Endodermal cell (in vitro differentiated cells): Measurements from ENCODE around the gene QARS1. TPM values are rescaled to one million over a fixed set of nuclear protein-coding genes. Genes with fewer than 3 reads are reported as not detected.

Source experiments
- DNase-seq: peaks from one replicate; pipeline ENCODE4 v3.0.0-alpha.2; 2017
- H3K27ac ChIP-seq: 2 replicates; pipeline ENCODE4 v1.5.1; 2013; ENCODE audit warnings: mild to moderate bottlenecking, low read depth, low read length, moderate library complexity
- H3K27me3 ChIP-seq: 2 replicates; pipeline ENCODE4 v1.6.1; 2013; ENCODE audit warnings: mild to moderate bottlenecking, low read length, moderate library complexity; ENCODE audit not compliant: insufficient read depth, control insufficient read depth, poor library complexity, severe bottlenecking
- H3K36me3 ChIP-seq: 2 replicates; pipeline ENCODE4 v1.7.0; 2013; ENCODE audit warnings: mild to moderate bottlenecking, low read length, moderate library complexity; ENCODE audit not compliant: control insufficient read depth, insufficient read depth
- H3K4me1 ChIP-seq: one replicate; pipeline ENCODE4 v1.7.0; 2013; ENCODE audit warnings: low read length; ENCODE audit not compliant: control insufficient read depth, insufficient read depth
- H3K4me3 ChIP-seq: 2 replicates; pipeline ENCODE4 v1.5.1; 2013; ENCODE audit warnings: mild to moderate bottlenecking, low read length, moderate library complexity
- H3K9ac ChIP-seq: 2 replicates; pipeline ENCODE4 v1.6.1; 2013; ENCODE audit warnings: mild to moderate bottlenecking, low read length, moderate library complexity; ENCODE audit not compliant: poor library complexity, severe bottlenecking; ENCODE audit errors: extremely low read depth
- H3K9me3 ChIP-seq: 2 replicates; pipeline ENCODE4 v1.6.1; 2013; ENCODE audit warnings: mild to moderate bottlenecking, low read length, moderate library complexity; ENCODE audit not compliant: control insufficient read depth
- H3K27ac Mint-ChIP-seq: 2 replicates; pipeline ENCODE4 v1.8.0; 2020; ENCODE audit warnings: mixed read lengths
- H3K27me3 Mint-ChIP-seq: 2 replicates; pipeline ENCODE4 v1.8.0; 2021; ENCODE audit warnings: mild to moderate bottlenecking, mixed read lengths; ENCODE audit not compliant: insufficient read depth
- H3K36me3 Mint-ChIP-seq: 2 replicates; pipeline ENCODE4 v1.8.0; 2020; ENCODE audit warnings: low read depth, mixed read lengths
- H3K4me1 Mint-ChIP-seq: 2 replicates; pipeline ENCODE4 v1.8.0; 2020; ENCODE audit warnings: mixed read lengths
- H3K4me3 Mint-ChIP-seq: 2 replicates; pipeline ENCODE4 v1.8.0; 2020; ENCODE audit warnings: mild to moderate bottlenecking, moderate library complexity, mixed read lengths
- H3K9me3 Mint-ChIP-seq: 2 replicates; pipeline ENCODE4 v1.8.0; 2020; ENCODE audit warnings: mild to moderate bottlenecking, mixed read lengths
- WGBS, 2 experiments: methylation state at CpG; one replicate each; pipeline versions ENCODE4 v1.1.5 to v1.1.7; 2013; ENCODE audit warnings: missing lambda C conversion rate in 2 of 2, mixed read lengths in 1 of 2; ENCODE audit not compliant: insufficient coverage in 1 of 2, insufficient read length in 1 of 2; 5-methylcytosine and 5-hydroxymethylcytosine counted together
- total RNA-seq, 2 donors: library from RNA; stranded (reverse); fragmentation: NEBNext Ultra II Directional in 1 of 2; extraction: Animal tissue kit (Norgen Biotek cat#: 25700) in 1 of 2; gene quantifications; 2 replicates in 1 of 2; 3 replicates in 1 of 2; pipeline ENCODE4 v1.2.1, GENCODE V29; 2021
- TF ChIP-seq, protein P1 (sequence below): fragments of 200-600 bp; sonication (generic); conservative IDR thresholded peaks from 2 replicates; pipeline ENCODE4 v1.5.0; 2021; ENCODE audit warnings: antibody characterized with exemption, mild to moderate bottlenecking

The QARS1 gene
- total RNA-seq, 2 donors from 2014 or later, result 314 to 358 TPM

DNA sequence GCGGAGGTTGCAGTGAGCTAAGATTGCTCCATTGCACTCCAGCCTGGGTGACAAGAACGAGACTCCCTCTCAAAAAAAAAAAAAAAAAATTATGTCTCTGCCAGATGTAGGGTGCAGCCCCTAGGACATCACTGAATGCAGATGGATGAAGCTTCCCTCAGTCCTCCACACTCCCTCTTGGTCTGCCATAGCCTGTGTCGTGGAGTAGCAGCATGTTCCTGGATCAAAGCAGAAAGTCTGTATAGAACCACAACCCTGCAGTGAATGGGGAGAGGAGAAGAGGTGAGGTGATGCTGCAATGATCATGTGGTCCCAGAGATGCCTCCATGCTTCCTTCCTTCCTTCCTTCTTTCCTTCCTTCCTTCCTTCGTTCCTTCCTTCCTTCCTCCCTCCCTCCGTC is 43.6 kb upstream of the QARS1 start:
- no peak overlapping the region for H3K4me3 ChIP-seq
- Mint-ChIP-seq H3K4me3 (no peak overlapping the region), H3K27me3 (peaks cover 15% of the 10 kb centered on the region), H3K27ac (no peak overlapping the region), H3K36me3 (no peaks in the 10 kb centered on the region), H3K9me3 (peaks cover 6% of the 10 kb centered on the region), H3K4me1 (no peaks in the 10 kb centered on the region)
- TF ChIP-seq, protein P1, sequence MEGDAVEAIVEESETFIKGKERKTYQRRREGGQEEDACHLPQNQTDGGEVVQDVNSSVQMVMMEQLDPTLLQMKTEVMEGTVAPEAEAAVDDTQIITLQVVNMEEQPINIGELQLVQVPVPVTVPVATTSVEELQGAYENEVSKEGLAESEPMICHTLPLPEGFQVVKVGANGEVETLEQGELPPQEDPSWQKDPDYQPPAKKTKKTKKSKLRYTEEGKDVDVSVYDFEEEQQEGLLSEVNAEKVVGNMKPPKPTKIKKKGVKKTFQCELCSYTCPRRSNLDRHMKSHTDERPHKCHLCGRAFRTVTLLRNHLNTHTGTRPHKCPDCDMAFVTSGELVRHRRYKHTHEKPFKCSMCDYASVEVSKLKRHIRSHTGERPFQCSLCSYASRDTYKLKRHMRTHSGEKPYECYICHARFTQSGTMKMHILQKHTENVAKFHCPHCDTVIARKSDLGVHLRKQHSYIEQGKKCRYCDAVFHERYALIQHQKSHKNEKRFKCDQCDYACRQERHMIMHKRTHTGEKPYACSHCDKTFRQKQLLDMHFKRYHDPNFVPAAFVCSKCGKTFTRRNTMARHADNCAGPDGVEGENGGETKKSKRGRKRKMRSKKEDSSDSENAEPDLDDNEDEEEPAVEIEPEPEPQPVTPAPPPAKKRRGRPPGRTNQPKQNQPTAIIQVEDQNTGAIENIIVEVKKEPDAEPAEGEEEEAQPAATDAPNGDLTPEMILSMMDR, result no peak
- H3K4me1 ChIP-seq, result no peaks in the 10 kb centered on the region
- WGBS, 2 experiments, result 80 to 87% methylated on average over 2 to 5 of the region's 5 CpGs
- no peak overlapping the region for H3K9ac ChIP-seq
- no peak for DNase-seq
- H3K36me3 ChIP-seq, result no peaks in the 10 kb centered on the region
- no peak overlapping the region for H3K27ac ChIP-seq
- H3K9me3 ChIP-seq, result no peaks in the 10 kb centered on the region
- no peaks in the 10 kb centered on the region for H3K27me3 ChIP-seq

DNA sequence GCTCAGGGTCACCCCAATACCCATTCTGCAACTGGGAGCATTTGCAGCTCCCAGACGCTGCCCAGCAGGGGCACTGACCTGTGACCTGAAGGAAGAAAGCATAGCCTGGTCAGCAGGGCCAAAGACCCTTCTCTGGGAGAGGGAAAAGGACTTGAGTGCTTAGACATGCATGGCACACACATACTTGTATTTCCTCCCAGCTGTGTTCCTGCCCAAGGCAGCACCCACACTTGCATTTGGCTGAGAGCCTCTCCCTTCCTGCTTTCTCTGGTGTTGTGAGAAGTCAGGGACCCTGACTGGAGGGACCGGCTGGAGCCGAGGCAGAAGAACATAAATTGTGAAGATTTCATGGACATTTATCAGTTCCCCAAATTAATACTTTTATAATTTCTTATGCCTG is 35.5 kb upstream of the QARS1 start:
- Histone ChIP-seq H3K9me3 (peaks cover 19% of the 10 kb centered on the region), H3K4me1 (no peaks in the 10 kb centered on the region), H3K9ac (no peak overlapping the region), H3K27ac (peak overlapping the region; percentile 29), H3K4me3 (no peak overlapping the region), H3K36me3 (no peaks in the 10 kb centered on the region), H3K27me3 (no peaks in the 10 kb centered on the region)
- Mint-ChIP-seq H3K27me3 (peaks cover 32% of the 10 kb centered on the region), H3K36me3 (no peaks in the 10 kb centered on the region), H3K27ac (no peak overlapping the region), H3K4me1 (no peaks in the 10 kb centered on the region), H3K9me3 (peaks cover 38% of the 10 kb centered on the region), H3K4me3 (no peak overlapping the region)
- WGBS, 2 experiments, result 76% methylated on average over 3 of the region's 3 CpGs; no CpG with 5 or more reads in 1 of the 2 experiments
- DNase-seq, result no peak
- TF ChIP-seq, protein P1, result no peak

DNA sequence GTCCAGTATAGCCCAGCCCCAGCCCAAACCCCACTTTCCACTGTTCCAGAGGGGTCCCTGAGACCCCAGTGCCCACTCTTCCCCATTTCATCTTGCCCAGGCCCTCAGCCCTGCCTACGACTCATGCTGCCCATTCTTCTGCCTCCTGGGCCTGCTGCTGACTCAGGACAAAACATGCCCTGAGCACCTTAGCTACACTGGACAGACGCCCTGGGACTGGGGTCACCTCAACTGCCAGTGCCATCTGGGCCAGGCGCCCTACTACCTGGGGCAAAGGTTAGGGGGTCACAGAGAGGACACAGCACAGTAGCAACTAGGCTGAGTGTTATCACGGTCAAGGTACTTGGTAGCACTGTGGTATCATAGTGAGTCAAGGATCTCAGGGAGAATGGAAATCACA is 30.9 kb upstream of the QARS1 start:
- Histone ChIP-seq H3K9me3 (peaks cover 2% of the 10 kb centered on the region), H3K27me3 (no peaks in the 10 kb centered on the region), H3K27ac (no peak overlapping the region), H3K4me3 (no peak overlapping the region), H3K36me3 (no peaks in the 10 kb centered on the region), H3K4me1 (peaks cover 5% of the 10 kb centered on the region), H3K9ac (no peak overlapping the region)
- Mint-ChIP-seq H3K27me3 (peaks cover 18% of the 10 kb centered on the region), H3K4me3 (no peak overlapping the region), H3K36me3 (no peaks in the 10 kb centered on the region), H3K27ac (no peak overlapping the region), H3K4me1 (no peaks in the 10 kb centered on the region), H3K9me3 (peaks cover 6% of the 10 kb centered on the region)
- DNase-seq, result no peak
- WGBS, 2 experiments, result 87 to 91% methylated on average over 2 to 4 of the region's 4 CpGs
- TF ChIP-seq, protein P1, result no peak
